Islet of Langerhans (tissue), 1 donor: Measurements from ENCODE around the gene CSF2RB.

Source experiments
- FAIRE-seq: peaks from one replicate; lab custom pipeline; 2011; peaks lifted over from hg19 to GRCh38; lab: Jason Lieb, UNC

The CSF2RB gene

DNA sequence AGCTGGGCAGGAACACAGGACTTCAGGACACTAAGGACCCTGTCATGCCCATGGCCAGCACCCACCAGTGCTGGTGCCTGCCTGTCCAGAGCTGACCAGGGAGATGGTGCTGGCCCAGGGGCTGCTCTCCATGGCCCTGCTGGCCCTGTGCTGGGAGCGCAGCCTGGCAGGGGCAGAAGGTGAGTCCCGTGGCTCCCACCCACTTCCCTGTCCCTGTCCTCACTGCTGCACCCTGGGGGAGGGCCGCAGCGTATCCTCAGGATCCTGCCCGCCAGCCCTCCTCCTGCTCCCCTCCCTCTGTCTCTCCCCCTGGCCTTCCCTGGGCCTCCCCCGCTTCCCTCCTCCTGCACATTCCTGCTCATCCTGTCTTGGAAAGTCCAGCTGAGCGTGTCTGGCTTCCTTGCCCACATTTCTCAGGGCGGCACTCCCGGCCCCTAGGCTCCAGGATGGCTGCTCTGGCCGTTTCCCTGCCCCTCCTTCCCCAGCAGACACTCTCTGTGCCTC, 8.7 kb downstream of the CSF2RB start:
- no peak for FAIRE-seq

DNA sequence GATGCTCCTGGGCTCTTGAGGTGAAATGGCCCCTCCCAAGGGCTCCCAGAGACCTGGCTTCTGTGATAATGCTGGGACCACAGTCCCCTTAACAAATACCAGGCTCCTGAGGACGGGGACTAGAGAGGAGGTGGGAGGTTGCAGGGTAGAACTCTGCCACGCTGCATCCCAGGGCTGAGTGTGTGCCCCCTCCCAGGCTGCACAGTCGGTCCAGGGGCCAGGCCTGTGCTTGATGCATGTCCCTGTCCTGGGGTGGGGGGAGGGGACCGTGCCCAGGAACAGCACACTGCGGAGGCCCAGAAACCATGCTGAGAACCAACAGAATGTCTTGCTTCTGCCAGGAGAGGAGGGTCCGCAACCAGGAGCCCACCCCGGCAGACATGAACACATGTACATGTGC, 9.3 kb downstream of the CSF2RB start:
- no peak for FAIRE-seq

DNA sequence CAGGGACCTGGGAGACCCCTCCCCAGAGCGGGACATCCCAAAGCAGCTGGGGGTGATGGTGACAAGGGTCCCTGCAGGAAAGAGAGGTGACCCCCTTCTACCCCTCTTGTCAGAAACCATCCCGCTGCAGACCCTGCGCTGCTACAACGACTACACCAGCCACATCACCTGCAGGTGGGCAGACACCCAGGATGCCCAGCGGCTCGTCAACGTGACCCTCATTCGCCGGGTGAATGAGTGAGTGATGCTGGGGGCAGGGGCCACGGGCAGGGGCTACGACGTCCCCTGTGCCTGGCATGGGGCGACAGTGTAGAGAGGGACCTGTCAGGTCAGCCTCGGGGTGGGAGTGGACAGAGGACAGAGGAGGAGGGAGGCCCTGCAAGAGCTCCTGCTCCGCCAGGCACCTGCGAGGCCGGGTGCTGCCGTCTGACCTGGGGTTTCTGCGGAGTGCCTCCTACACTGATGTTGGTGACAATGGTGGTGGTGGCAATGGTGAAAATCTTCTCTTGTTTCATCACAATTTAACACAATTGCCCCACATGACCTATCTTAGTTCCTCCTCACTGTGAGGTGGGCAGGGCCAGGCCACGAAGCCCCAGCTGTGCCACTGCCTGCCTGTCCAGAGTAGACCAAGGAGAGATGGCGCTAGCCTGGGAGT, 9.8 kb downstream of the CSF2RB start:
- no peak for FAIRE-seq

DNA sequence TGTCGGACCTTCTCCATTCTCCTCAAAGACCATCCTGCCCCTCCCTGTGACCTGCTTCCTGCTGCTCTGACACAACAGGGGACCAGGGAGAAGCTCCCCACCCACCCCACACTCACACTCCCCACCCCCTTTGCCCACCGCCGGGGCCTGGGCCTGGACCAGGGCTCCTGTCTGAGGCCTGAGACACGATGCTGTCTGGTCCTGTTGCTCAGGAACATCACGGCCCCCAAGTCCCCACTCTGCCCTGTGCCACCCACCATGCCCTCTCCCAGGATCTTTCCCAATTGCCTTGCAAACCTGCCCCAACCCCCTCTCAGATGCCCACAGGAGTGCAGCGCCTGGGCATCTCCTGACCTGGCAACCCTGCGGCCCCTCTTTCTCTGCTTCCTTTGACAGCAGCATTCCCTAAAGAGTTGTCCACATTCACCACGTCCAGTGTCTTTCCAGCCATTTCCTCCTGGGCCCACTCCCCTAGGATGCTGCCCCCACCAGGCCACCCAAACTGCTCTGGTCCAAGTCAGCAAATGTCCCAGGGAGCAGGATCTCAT, 10.8 kb downstream of the CSF2RB start:
- no peak for FAIRE-seq

DNA sequence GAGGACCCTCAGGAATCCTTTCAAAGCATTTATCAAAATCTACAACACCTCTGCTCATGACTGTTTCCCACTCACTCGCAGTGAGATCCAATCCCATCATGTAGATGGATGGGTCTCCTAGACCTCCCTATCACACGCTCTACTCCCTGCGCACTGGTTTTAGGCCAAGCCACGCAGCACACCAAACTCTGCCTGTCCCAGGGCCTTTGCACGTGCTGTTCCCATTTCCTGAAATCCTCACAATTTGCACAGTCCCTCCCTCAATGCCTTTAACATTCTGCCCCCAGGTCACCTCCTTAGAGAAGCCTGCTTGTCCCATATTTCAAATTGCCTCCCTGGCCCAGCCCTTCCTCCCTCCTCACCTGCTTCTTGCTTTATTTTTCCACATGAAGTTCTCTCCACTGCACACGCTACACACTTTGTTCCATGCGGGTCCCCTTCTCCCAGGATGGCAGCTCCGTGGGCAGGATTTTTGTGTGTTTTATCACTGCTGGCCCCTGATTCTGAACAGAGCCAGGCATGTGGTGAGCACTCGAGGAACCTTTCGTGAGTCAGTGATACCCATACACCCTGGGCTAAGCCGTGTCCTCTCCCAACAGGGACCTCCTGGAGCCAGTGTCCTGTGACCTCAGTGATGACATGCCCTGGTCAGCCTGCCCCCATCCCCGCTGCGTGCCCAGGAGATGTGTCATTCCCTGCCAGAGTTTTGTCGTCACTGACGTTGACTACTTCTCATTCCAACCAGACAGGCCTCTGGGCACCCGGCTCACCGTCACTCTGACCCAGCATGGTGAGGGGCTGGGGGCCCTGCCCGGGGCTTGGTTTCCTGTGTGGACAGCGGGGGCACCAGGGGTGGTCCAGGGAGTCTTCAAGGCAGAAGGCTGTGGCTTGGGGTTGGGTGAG, 12.2 kb downstream of the CSF2RB start:
- FAIRE-seq, result no peak

DNA sequence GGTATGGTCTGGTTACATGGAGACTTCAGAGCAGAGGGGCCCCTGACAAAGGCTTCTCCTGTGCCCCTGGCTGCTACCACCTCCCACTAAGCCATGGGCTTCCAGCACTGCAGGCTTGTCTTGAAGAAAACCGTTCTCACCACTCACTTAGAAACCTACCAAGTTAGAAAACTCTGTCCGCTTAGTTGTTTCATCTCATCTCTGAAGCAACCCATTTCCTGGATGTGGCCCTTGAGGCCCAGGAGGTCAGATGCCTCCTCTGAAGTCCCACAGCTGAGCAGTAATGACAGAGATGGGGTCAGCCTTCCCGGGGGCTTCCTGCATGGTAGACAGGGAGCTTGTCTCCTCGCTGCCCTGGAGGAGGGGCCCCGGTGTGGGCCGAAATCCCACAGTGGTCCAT, 12.9 kb downstream of the CSF2RB start:
- FAIRE-seq, result no peak

DNA sequence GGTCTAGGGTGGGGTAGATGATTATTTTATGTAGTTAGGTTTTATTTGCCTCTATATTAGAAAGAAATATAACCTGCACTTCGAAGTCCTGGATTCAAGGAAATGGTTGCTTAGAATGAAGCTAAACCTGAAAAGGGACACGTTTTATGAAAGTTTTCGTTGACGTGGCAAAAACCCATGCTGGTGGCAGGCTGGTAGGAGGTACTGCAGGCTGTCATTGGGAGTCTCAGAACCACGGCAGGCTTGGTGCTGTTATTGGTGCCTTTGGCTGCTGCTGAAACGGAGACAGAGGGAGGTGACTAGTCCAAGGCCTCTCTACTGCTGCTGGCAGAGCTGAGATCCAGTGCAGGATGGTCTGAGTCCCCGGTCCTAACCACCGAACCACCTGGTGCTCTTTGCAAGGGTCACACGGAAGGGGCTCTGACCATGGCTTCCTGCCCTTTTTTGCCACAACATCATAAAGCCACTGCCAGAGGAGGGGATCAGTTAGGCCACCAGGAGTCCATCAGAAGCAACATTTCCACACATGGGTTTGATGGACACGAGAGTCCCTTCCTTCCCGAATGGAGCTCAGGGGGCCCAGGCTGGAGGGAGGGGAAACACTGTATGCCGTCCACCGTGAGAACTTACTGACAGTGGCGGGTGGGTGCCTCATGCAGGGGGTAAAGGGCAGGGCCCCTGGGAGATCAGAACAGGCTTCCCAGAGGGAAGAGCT, 13.4 kb downstream of the CSF2RB start:
- no peak for FAIRE-seq

DNA sequence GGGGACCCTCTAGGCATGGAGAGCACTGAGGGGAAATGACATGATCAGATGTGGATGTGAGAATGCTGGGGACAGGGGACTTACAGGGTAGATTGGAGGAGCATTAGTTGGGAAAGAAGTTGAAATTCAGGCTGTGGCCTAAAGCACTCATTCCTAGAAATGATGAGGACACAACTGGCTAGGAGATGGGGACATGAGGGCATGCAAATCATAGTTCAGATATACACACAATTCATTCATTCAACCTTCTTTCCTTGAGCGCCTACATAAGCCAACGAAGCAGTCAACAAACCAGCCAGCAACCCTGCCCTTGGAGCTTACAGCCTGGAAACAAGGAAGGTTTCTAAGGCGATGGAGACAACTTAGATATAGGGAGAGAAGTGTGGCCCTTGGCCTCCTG, 14.2 kb downstream of the CSF2RB start:
- no peak for FAIRE-seq

DNA sequence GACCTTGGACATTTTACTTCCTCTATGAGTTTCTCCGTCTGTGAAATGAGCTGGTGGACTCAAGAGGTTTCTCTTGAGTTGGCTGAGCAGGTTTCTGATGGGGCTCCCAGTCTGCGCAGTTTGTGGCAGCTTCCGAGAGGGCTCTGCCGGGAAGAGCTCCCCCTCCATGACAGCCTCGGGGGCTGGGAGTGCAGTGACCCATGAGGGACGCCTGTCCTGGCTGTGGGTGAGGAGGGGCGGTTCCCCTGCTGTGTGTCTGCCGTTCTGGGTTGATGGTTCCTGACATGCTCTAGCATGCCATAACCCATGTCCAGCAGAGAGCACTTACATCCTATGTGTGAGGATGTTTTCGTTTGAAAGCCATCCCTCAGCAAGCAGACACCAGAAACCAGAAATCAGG, 14.8 kb downstream of the CSF2RB start:
- no peak for FAIRE-seq

DNA sequence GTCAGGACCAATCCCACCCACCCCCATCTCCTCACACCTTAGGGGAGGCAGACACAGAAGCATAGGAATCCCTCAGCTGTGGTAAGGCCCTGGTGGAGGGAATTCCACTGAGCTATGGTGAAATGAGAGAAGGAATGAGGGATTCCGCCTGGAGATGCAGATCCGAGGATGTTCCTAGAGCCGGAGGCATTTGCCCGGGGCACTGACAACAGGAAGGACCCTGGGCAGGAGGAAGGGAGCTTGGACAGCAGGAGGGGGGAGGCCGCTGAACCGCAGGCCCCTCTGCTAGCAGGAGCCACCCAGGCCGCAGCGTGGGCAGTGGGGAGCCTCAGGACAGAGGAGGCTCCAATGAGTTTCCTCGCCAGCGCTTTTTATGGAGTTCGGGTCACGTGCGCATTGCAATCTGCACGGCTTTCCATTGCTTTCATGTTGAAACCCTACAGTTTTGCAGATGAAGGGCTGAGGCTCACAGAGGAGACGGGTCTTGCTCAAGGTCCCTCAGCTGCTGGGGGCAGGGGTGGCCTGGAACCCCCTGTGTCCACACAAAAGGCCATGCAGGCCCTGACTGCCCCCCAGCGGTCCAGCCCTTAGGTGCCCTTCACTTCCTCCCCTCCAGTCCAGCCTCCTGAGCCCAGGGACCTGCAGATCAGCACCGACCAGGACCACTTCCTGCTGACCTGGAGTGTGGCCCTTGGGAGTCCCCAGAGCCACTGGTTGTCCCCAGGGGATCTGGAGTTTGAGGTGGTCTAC, 15.5 kb downstream of the CSF2RB start:
- no peak for FAIRE-seq

DNA sequence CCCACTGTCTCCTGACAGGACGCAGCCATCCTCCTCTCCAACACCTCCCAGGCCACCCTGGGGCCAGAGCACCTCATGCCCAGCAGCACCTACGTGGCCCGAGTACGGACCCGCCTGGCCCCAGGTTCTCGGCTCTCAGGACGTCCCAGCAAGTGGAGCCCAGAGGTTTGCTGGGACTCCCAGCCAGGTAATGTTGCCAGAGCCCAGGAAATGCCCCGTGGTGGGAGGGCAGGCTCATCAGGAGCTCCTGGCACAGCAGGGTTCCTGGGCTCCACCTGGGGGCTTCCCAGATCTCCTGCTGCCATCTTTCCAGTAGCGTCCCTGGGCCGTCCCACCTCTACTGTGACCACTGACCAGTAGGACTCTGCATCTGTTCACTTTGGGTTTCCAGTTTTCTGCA, 16.2 kb downstream of the CSF2RB start:
- no peak for FAIRE-seq

DNA sequence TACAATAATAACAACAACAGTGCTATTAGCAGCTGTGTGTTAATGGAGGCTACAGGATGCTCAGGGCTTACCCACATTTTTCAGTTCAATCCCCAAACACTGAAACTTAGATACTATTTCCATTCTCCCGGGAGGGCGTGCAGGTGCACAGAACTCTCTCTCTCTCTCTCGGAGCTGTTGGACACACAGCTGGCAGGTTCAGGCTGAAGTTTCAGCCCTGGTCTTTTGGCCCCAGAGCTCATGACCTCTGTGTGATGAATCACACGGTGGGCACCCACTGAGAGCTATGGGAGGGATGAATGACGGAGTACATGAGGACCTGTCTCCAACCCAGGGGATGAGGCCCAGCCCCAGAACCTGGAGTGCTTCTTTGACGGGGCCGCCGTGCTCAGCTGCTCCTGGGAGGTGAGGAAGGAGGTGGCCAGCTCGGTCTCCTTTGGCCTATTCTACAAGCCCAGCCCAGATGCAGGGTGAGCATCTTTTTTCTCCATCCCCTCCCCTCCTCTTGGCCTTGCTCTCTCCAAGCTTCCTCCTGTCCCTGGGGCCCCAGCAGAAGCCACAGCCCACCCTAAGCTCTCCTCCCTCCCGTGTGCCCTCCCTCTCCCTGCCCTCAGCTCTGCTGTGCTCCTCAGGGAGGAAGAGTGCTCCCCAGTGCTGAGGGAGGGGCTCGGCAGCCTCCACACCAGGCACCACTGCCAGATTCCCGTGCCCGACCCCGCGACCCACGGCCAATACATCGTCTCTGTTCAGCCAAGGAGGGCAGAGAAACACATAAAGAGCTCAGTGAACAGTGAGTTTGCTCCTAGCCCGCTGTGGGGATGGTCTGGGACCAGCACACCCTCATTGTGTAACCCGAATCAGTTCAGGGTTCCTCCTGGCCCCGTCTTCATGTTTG, 16.9 kb downstream of the CSF2RB start:
- FAIRE-seq, result no peak

DNA sequence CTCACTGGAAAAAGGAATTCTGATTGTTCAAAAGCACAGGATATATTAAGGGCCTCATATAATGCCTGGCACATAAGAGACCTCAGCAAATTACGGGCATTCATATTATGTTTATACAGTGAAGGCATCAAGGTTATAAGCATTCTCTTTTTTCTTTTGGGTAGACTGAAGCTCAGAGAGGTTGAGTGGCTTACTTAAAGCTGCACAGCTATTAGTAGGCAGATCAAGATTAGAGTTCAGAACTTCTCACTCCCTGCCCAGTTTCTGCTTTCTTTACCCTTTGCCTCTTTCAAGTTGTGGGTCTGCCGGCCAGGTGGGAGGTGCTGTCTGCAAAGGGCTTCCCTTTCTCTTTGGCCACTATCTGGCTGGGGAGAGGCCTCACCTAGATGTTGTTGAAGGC, 18.0 kb downstream of the CSF2RB start:
- no peak for FAIRE-seq

DNA sequence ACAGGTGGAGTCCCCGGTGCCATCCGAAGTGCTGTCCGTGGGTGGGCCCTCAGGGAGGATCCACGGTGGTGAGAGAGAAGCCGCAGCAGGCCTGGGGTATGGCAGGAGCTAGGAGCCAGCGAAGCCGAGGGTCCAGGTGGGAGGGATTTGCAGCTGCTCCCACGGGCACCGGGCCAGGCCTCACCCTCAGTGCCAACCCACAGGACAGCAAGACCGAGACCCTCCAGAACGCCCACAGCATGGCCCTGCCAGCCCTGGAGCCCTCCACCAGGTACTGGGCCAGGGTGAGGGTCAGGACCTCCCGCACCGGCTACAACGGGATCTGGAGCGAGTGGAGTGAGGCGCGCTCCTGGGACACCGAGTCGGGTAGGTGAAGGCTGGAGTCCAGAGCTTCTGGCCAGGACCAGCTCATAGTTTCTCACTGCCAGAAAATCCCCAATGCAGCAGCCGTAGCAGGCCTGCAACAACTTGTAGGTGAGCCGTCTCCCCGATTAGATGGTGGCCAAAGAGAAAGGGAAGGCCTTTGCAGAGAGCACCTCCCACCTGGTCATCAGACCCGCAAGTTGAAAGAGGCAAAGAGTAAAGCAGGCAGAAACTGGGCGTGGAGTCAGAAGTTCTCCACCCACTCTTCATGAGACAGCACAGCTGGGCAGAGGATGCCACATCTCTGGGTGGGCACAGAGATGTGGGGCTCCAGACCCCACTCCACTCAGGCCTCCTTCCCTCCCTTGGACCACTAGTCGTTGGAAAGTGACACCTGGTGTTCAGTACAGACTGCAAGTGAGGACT, 20.4 kb downstream of the CSF2RB start:
- no peak for FAIRE-seq

DNA sequence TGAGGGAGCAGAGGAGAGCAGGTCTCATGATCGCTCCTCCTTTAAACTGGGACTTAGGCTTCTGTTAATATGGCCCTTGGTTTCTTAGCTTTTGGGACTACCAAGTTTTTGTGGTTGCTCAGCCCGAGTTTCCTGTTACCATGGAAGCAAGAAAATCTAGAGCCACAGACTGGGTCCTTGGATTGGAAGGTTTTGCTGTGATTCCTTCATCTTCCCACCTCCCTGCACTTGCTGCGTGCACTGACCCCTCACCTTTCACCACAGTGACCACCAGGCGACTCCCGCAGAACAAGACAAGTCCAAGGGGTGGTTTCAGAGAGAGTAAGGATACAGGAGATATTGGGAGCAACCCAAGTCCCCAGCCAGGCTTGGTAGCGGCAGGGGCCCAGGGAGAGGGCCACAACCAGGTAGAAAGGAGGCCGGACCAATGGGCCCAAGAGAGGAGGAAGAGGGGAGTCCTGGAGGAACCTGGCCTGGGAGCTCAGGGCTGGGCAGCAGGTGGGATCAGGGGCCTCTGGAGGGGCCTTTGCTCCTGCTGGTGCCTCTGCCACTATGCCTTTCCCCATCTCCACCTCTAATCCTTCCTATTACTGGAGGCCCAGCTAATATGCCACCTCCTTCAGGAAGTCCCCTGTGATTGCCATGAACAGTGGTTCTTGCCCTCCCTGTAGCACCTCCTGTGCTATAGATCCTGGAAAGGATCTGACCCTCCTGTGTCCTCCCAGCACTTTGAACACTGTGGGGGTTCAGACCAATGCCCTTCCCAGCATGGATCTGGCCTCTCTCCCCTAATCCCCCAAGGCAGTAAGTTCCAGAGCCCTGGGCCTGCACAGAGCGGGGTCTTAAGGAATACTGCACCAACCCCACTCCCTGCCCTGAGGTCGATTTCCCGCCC, 21.2 kb downstream of the CSF2RB start:
- FAIRE-seq, result no peak

DNA sequence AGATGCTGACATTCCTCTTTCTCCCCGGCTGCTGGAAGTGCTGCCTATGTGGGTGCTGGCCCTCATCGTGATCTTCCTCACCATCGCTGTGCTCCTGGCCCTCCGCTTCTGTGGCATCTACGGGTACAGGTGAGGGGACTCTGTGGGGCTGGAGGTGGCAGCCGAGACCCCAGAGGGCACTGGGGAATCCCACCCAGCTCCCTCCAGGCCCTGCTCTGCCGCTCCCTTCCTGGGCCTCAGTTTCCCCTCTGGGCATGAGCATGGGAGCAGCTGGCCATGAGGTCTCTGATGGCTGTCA, 21.8 kb downstream of the CSF2RB start:
- FAIRE-seq, result no peak

DNA sequence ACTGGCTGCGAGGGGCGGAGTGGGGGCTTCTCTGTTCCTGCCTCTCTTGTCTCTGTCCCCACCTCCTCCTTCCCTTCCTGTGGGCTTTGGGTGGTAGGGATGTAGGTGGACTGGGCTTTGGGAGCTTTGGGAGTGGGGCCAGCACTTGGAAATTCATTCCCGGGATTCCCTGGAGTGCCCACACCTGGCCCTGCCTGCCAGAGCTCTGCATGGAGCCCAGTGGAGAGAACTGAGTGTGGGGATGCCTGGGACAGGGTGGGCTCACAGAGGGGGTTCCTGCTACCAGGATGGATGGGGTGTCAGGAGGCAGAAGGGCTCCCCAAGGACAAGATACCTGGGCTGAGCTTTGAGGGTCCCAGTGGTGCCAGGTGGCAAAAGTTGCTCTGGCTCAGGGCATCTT, 22.3 kb downstream of the CSF2RB start:
- FAIRE-seq, result no peak

DNA sequence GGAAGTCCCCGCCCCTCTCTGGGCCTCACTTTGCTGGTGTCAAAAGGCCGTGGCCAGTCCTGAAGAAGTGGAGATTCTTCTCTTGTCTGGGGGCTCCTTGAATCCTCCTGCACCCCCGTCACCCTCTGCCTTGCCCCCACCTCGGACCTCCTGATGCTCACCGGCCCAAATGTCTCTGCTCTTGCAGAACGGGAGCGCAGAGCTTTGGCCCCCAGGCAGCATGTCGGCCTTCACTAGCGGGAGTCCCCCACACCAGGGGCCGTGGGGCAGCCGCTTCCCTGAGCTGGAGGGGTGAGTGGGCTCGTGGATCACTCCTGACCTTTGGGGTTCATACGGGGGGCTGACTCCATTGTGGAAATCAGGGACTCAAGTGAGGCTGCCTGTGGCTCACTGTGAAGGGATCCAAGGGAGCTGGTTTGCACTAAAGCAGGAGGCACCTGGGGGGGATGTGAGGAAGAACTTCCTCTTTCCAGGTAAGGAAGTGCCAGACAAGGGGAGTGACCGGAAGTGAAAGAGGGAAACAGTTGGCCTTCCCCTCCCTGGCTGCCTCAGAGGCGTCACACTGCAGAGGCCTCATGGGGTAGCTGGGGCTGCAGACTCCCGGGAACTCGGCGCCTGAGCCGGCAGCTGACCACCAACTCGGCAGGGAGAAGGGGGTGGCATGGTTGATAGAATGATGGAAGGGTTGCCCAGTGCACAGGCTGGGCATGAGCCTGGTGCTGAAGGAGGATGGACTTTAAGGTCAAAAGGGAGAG, 23.1 kb downstream of the CSF2RB start:
- no peak for FAIRE-seq
